Adipocyte (in vitro differentiated cells): ENCODE results near the gene OR4P4.

Experiments used
- DNase-seq: peaks from one replicate; pipeline ENCODE4 v3.0.0-alpha.2; 2015; ENCODE audit warnings: low read depth
- H3K27me3 ChIP-seq: replicated peaks from 2 replicates; pipeline ENCODE4 v1.7.0; 2013; ENCODE audit warnings: mild to moderate bottlenecking, low read length, moderate library complexity; ENCODE audit not compliant: control insufficient read depth, insufficient read depth
- H3K36me3 ChIP-seq: 2 replicates; pipeline ENCODE4 v1.7.0; 2013; ENCODE audit warnings: low read length, mild to moderate bottlenecking, moderate library complexity; ENCODE audit not compliant: control insufficient read depth, insufficient read depth, severe bottlenecking
- H3K4me1 ChIP-seq: 2 replicates; pipeline ENCODE4 v1.7.0; 2013; ENCODE audit warnings: mild to moderate bottlenecking, low read length, moderate library complexity; ENCODE audit not compliant: control insufficient read depth, insufficient read depth
- H3K4me3 ChIP-seq: 2 replicates; pipeline ENCODE4 v1.7.0; 2013; ENCODE audit warnings: mild to moderate bottlenecking, low read length, moderate library complexity
- H3K9ac ChIP-seq: 2 replicates; pipeline ENCODE4 v1.7.0; 2013; ENCODE audit warnings: mild to moderate bottlenecking, low read length, moderate library complexity
- H3K9me3 ChIP-seq: 2 replicates; pipeline ENCODE4 v1.7.0; 2013; ENCODE audit warnings: mild to moderate bottlenecking, low read length, moderate library complexity; ENCODE audit not compliant: control insufficient read depth

OR4P4 gene

GRCh38 chr11:55634813-55635212 is at the start of gene OR4P4:
OR4P4 (plus strand) TSS chr11:55635113.
- no peaks in the 10 kb centered on the region for H3K36me3 ChIP-seq
- H3K4me1 ChIP-seq, result no peaks in the 10 kb centered on the region
- no peak for DNase-seq
- no peak within 1 kb of the TSS for H3K9ac ChIP-seq
- peaks cover 12% of the 10 kb centered on the region for H3K9me3 ChIP-seq
- H3K27me3 ChIP-seq, result no peaks in the 10 kb centered on the region
- H3K4me3 ChIP-seq, result no peak within 1 kb of the TSS

- Histone ChIP-seq H3K36me3 (no peaks in the 10 kb centered on the region), H3K4me3 (no peak within 1 kb of the TSS), H3K4me1 (no peaks in the 10 kb centered on the region), H3K9ac (no peak within 1 kb of the TSS), H3K27me3 (no peaks in the 10 kb centered on the region), H3K9me3 (peaks cover 3% of the 10 kb centered on the region)
- DNase-seq, result no peak
Observed at GRCh38 chr11:55607545-55607944, 27.4 kb upstream of the OR4P4 start, which contains the start of gene OR4C11. OR4C11 (minus strand) TSS chr11:55607645; CDS start chr11:55604373, 3,272 bp downstream.

- Histone ChIP-seq H3K36me3 (no peaks in the 10 kb centered on the region), H3K9me3 (no peaks in the 10 kb centered on the region), H3K4me1 (no peaks in the 10 kb centered on the region), H3K4me3 (no peak overlapping the region), H3K27me3 (no peaks in the 10 kb centered on the region), H3K9ac (no peak overlapping the region)
- DNase-seq, result no peak
Observed at GRCh38 chr11:55624531-55624930, 10.4 kb upstream of the OR4P4 start.

- no peak within 1 kb of the TSS for H3K4me3 ChIP-seq
- H3K27me3 ChIP-seq, result no peaks in the 10 kb centered on the region
- DNase-seq, result no peak
- H3K4me1 ChIP-seq, result no peaks in the 10 kb centered on the region
- no peak within 1 kb of the TSS for H3K9ac ChIP-seq
- H3K9me3 ChIP-seq, result no peaks in the 10 kb centered on the region
- H3K36me3 ChIP-seq, result no peaks in the 10 kb centered on the region
Observed at GRCh38 chr11:55648027-55648426, 13.1 kb downstream of the OR4P4 start, which contains the start of gene OR4S2. OR4S2 (plus strand) TSS chr11:55648327; CDS start chr11:55650904, 2,577 bp downstream.

GRCh38 chr11:55652560-55652959 is 17.6 kb downstream of the OR4P4 start:
- Histone ChIP-seq H3K27me3 (no peaks in the 10 kb centered on the region), H3K4me1 (no peaks in the 10 kb centered on the region), H3K9me3 (peaks cover 6% of the 10 kb centered on the region), H3K9ac (no peak overlapping the region), H3K36me3 (no peaks in the 10 kb centered on the region), H3K4me3 (no peak overlapping the region)
- DNase-seq, result no peak

DNA sequence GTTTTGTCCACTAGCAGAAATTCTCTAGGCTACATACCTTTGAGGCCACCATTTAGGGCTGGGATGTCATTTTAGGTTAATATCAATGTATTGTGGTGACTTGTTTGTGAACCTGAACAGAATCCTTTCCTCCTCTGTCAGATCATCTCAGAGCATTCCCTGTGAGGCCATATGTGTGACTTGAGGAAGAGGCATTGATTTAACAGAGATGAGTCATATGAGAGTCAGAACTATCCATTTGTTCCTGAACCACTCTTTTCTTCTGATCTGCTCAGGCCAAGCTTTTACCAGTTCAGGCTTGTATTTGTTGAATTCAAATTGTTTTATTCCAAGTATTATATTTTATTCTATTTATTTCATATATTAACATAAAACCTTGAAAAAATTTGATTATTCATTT is 20.2 kb downstream of the OR4P4 start:
- Histone ChIP-seq H3K4me1 (no peaks in the 10 kb centered on the region), H3K9me3 (peaks cover 6% of the 10 kb centered on the region), H3K36me3 (no peaks in the 10 kb centered on the region), H3K4me3 (no peak overlapping the region), H3K27me3 (no peaks in the 10 kb centered on the region), H3K9ac (no peak overlapping the region)
- DNase-seq, result no peak

DNA sequence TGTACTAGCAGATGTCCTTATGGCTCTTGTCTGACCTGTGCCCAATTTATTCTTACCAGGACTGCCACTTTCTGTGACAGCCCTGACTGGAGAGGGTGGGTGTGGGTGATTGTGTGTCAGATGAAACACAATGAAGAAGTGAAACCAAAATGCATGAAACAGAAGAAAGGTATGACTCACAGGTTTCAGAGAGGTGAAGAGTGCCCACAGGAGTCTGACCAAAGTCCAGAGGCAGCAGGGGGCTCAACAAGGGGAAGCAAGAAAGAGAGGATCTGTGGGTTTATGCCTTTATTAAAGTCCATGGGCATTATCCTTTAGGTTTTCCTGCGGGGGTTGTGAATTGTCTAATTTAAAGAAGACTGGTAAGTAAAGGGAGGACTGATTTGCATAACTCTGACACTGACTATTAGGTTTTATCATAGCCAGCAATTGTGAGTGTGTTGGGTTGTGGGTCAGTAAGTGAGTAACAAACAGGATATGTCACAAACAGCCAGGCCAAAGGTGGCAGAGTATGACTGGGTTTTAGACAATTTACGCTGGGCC is 23.2 kb downstream of the OR4P4 start:
- H3K9me3 ChIP-seq, result peaks cover 6% of the 10 kb centered on the region
- H3K36me3 ChIP-seq, result no peaks in the 10 kb centered on the region
- H3K27me3 ChIP-seq, result no peaks in the 10 kb centered on the region
- H3K4me1 ChIP-seq, result no peaks in the 10 kb centered on the region
- no peak overlapping the region for H3K4me3 ChIP-seq
- no peak overlapping the region for H3K9ac ChIP-seq
- no peak for DNase-seq

DNA sequence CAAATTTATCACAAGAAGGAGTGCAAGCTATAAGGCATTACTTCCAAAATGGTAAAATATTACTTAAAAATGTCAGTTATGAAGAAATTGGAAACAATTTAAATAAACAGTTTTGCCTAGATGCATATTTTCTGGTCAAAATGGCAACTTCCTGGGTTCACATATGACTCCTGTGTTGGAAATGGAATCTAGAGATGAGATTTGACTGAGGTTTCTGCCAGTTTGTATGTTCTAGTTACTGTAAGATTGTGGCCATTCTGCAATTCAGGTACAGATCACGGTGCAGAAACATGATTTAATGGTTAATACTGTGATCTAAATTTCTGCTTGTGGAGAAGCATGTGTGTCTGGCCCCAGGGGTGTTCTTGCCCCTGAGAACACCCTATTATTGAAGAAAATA is 23.7 kb downstream of the OR4P4 start:
- Histone ChIP-seq H3K9me3 (peaks cover 5% of the 10 kb centered on the region), H3K9ac (no peak overlapping the region), H3K36me3 (no peaks in the 10 kb centered on the region), H3K4me1 (no peaks in the 10 kb centered on the region), H3K4me3 (no peak overlapping the region), H3K27me3 (no peaks in the 10 kb centered on the region)
- DNase-seq, result no peak

DNA sequence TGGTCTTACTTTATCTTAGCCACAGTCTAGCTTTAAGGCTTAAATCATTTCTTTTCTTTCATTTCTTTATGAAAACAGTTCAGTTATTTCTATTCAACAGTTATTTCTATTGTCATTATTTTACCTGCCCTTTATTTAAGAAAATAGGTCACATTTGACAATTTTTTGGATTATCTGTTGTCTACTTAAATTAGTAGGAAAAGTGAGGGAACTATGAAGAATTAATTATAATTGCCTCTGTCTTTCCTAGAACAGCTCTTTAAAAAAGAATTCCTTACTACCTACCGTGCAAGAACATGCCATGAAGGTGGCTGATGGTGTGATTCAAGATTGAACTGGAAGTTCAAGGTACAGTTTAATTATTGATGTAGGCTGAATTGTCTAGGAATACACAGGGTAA is 27.0 kb downstream of the OR4P4 start, which contains the start of gene OR4C6:
Gene OR4C6 (plus strand): TSS at position 301 of the 400 bp plus-strand sequence. CDS start 2,966 bp downstream, outside the sequence.
- Histone ChIP-seq H3K4me3 (no peak within 1 kb of the TSS), H3K27me3 (no peaks in the 10 kb centered on the region), H3K9me3 (no peaks in the 10 kb centered on the region), H3K36me3 (no peaks in the 10 kb centered on the region), H3K9ac (no peak within 1 kb of the TSS), H3K4me1 (no peaks in the 10 kb centered on the region)
- DNase-seq, result no peak

- Histone ChIP-seq H3K27me3 (no peaks in the 10 kb centered on the region), H3K4me1 (no peaks in the 10 kb centered on the region), H3K4me3 (no peak overlapping the region), H3K9me3 (peaks cover 4% of the 10 kb centered on the region), H3K9ac (no peak overlapping the region), H3K36me3 (no peaks in the 10 kb centered on the region)
- DNase-seq, result no peak
Observed at GRCh38 chr11:55669376-55669775, 34.5 kb downstream of the OR4P4 start.

DNA sequence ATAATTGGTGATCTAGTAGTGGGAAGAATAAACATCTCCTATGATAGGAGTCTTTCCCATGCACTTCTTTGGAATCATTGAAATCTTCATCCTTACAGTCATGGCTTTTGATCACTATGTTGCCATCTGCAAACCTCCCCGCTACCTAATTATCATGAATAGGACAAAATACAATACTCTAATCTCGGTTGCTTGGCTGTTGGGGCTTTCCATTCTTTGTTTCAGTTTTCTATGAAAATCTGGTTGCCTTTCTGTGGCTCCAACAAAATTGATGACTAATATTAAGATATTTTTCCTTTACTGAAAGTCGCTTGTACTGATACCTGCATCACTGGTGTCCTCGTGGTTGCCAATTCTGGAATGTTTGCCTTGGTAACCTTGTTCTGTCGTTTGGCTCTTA is 38.9 kb downstream of the OR4P4 start:
- Histone ChIP-seq H3K4me3 (no peak overlapping the region), H3K9ac (no peak overlapping the region), H3K9me3 (no peaks in the 10 kb centered on the region), H3K27me3 (no peaks in the 10 kb centered on the region), H3K4me1 (no peaks in the 10 kb centered on the region), H3K36me3 (no peaks in the 10 kb centered on the region)
- DNase-seq, result no peak
